Left ventricle myocardium superior (tissue), 1 donor: ENCODE measurements around the gene CLUH. TPM values are rescaled to one million over a fixed set of nuclear protein-coding genes. Genes with fewer than 3 reads are reported as not detected.

Experiments used
- ATAC-seq: fragments of 200-7000 bp; cut with Tn5 transposase; one replicate; pipeline ENCODE4 v1.9.1; 2020; ENCODE audit warnings: mild to moderate bottlenecking, moderate library complexity
- DNase-seq: peaks from one replicate; pipeline ENCODE4 v3.0.0-alpha.2; 2020
- intact Hi-C: fragments of 100-400 bp; cut with micrococcal nuclease; formaldehyde crosslinking; loops from one replicate; pipeline ENCODE4 v1.11.0; 2022
- total RNA-seq: library from RNA; stranded (reverse); fragmentation: NEBNext Ultra II Directional; extraction: Animal tissue kit (Norgen Biotek cat#: 25700); gene quantifications from one replicate; pipeline ENCODE4 v1.2.1, GENCODE V29; 2021
- donor health status: DM: no; HTN: yes; CAD: no; lungs with severe emphysema.

Gene CLUH
- total RNA-seq, 1 donor from 2014 or later, result 205 TPM

GRCh38 chr17:2723997-2724783, 12.6 kb upstream of the CLUH start:
- DNase-seq (peak; percentile 66), ATAC-seq (peak; percentile 47)
- intact Hi-C loops, result no loop called here

GRCh38 chr17:2723505-2723996, 12.0 kb upstream of the CLUH start:
- peak; percentile 26 for ATAC-seq
- DNase-seq, result no peak
- intact Hi-C loops, result no loop called here

GRCh38 chr17:2722611-2723010, 11.0 kb upstream of the CLUH start:
- intact Hi-C loops, result no loop called here
- DNase-seq (no peak), ATAC-seq (no peak)

- DNase-seq, result no peak
- intact Hi-C loops, result no loop called here
- ATAC-seq, result no peak
These were observed 10.0 kb upstream of the CLUH start for GRCh38 chr17:2721603-2722002.

- intact Hi-C loops, result no loop called here
- DNase-seq, result no peak
These were observed 8.3 kb upstream of the CLUH start for GRCh38 chr17:2719861-2720260.

GRCh38 chr17:2718150-2718938, 6.8 kb upstream of the CLUH start:
- no peak for ATAC-seq
- DNase-seq, result no peak
- intact Hi-C loops, result no loop called here

More at GRCh38 chr17:2719861-2720260, 8.3 kb upstream of the CLUH start:
- no peak for ATAC-seq

- intact Hi-C loops, result no loop called here
- ATAC-seq, result no peak
- no peak for DNase-seq
These were observed 5.1 kb upstream of the CLUH start for GRCh38 chr17:2716649-2717048.

- DNase-seq (no peak), ATAC-seq (no peak)
- intact Hi-C loops, result no loop called here
These were observed 2.3 kb upstream of the CLUH start for GRCh38 chr17:2713881-2714280.

- intact Hi-C loops, result no loop called here
- peak; percentile 5 for ATAC-seq
- no peak for DNase-seq
These were observed 908 bp upstream of the CLUH start for GRCh38 chr17:2712300-2713043.

GRCh38 chr17:2710803-2711607, 559 bp downstream of the CLUH start:
- intact Hi-C loops, result no loop called here
- peak; percentile 45 for DNase-seq
- no peak for ATAC-seq

- DNase-seq (no peak), ATAC-seq (no peak)
- intact Hi-C loops, result no loop called here
These were observed 1.3 kb downstream of the CLUH start for GRCh38 chr17:2710071-2710802.

GRCh38 chr17:2709183-2709661, 2.3 kb downstream of the CLUH start:
- ATAC-seq (no peak), DNase-seq (no peak)
- intact Hi-C loops, result no loop called here

GRCh38 chr17:2708585-2709182, 2.9 kb downstream of the CLUH start:
- DNase-seq (peak; percentile 60), ATAC-seq (no peak)
- intact Hi-C loops, result no loop called here

GRCh38 chr17:2707721-2708584, 3.6 kb downstream of the CLUH start:
- peak; percentile 64 for ATAC-seq
- intact Hi-C loops, result no loop called here
- DNase-seq, result peak; percentile 91

- peak; percentile 71 for DNase-seq
- intact Hi-C loops, result no loop called here
- ATAC-seq, result peak; percentile 35
These were observed 4.6 kb downstream of the CLUH start for GRCh38 chr17:2706911-2707510.
